Measurements from ENCODE around the gene FN3KRP. TPM values are rescaled to one million over a fixed set of nuclear protein-coding genes. Genes with fewer than 3 reads are reported as not detected.

The FN3KRP gene
- polyA plus RNA-seq, 3 donors, result 16.5 to 24.8 (median 23.2) TPM

GRCh38 chr17:82685291-82685690 is 31.2 kb upstream of the FN3KRP start:
- Histone ChIP-seq H3K27me3 (ENCODE audit: control insufficient read depth in 2 of 2, insufficient read depth in 2 of 2, low read length in 2 of 2) (no peaks in the 10 kb centered on the region), H3K79me2 (ENCODE audit: insufficient read depth, low read length) (no peaks in the 10 kb centered on the region), H3K4me2 (replicated peaks; ENCODE audit: extremely low read depth, low read length, poor library complexity, severe bottlenecking) (no peak overlapping the region), H4K20me1 (ENCODE audit: insufficient read depth, low read length) (no peaks in the 10 kb centered on the region), H3K9me3 (replicated peaks in 1 of 2; ENCODE audit: control insufficient read depth in 1 of 2, insufficient read depth in 1 of 2, low read length in 2 of 2) (peaks cover 4 to 11% of the 10 kb centered on the region in 2 donors), H3K4me1 (ENCODE audit: control insufficient read depth in 1 of 2, insufficient read depth in 2 of 2, low read length in 2 of 2) (peaks cover 0 to 3% of the 10 kb centered on the region in 2 donors), H3K4me3 (replicated peaks in 1 of 3; ENCODE audit: low read depth in 2 of 3, low read length in 3 of 3) (no peak overlapping the region), H3K9ac (ENCODE audit: insufficient read depth, low read length, poor library complexity, severe bottlenecking) (no peak overlapping the region), H3K27ac (ENCODE audit: low read depth in 1 of 2, low read length in 2 of 2) (no peak overlapping the region), H3K36me3 (replicated peaks in 1 of 2; ENCODE audit: control insufficient read depth in 1 of 2, insufficient read depth in 2 of 2, low read length in 2 of 2) (no peaks in the 10 kb centered on the region), H2AFZ (ENCODE audit: insufficient read depth, low read depth, low read length, poor library complexity, severe bottlenecking) (no peak overlapping the region)
- H3K27ac Mint-ChIP-seq, result no peak overlapping the region
- H3K36me3 Mint-ChIP-seq, result no peaks in the 10 kb centered on the region
- no peak for DNase-seq
- H3K27me3 Mint-ChIP-seq (ENCODE audit: low read depth in 3 of 3), result peaks cover 2 to 4% (median 4%) of the 10 kb centered on the region in 3 donors
- 96% methylated on average over 11 of the region's 12 CpGs for WGBS (ENCODE audit: insufficient coverage)
- H3K4me1 Mint-ChIP-seq, result peaks cover 2% of the 10 kb centered on the region
- peaks cover 5 to 21% (median 13%) of the 10 kb centered on the region in 7 donors for H3K9me3 Mint-ChIP-seq
- H3K4me3 Mint-ChIP-seq, result no peak overlapping the region
- intact Hi-C loops (cut with micrococcal nuclease), result no loop called here
- no peak for TF ChIP-seq CTCF (IDR thresholded peaks at IDR 0.05)

- H3K9ac ChIP-seq (ENCODE audit: insufficient read depth, low read length, poor library complexity, severe bottlenecking), result no peak overlapping the region
- H2AFZ ChIP-seq (ENCODE audit: insufficient read depth, low read depth, low read length, poor library complexity, severe bottlenecking), result no peak overlapping the region
Measured at GRCh38 chr17:82686366-82687324, 29.9 kb upstream of the FN3KRP start.

More at GRCh38 chr17:82686366-82687324, 29.9 kb upstream of the FN3KRP start:
- H4K20me1 ChIP-seq (ENCODE audit: insufficient read depth, low read length), result no peaks in the 10 kb centered on the region
- peaks cover 5 to 11% (median 8%) of the 10 kb centered on the region in 7 donors for H3K9me3 Mint-ChIP-seq
- WGBS (ENCODE audit: insufficient coverage), result 100% methylated on average over 9 of the region's 19 CpGs
- no peaks in the 10 kb centered on the region for H3K79me2 ChIP-seq (ENCODE audit: insufficient read depth, low read length)
- no peak overlapping the region for H3K27ac ChIP-seq (ENCODE audit: low read depth in 1 of 2, low read length in 2 of 2)
- H3K27me3 ChIP-seq (ENCODE audit: control insufficient read depth in 2 of 2, insufficient read depth in 2 of 2, low read length in 2 of 2), result no peaks in the 10 kb centered on the region
- no peak for DNase-seq
- H3K4me1 ChIP-seq (ENCODE audit: control insufficient read depth in 1 of 2, insufficient read depth in 2 of 2, low read length in 2 of 2), result peaks cover 0 to 3% of the 10 kb centered on the region in 2 donors
- H3K4me3 ChIP-seq (replicated peaks in 1 of 3; ENCODE audit: low read depth in 2 of 3, low read length in 3 of 3), result no peak overlapping the region
- peaks cover 0 to 5% of the 10 kb centered on the region in 2 donors for H3K9me3 ChIP-seq (replicated peaks in 1 of 2; ENCODE audit: control insufficient read depth in 1 of 2, insufficient read depth in 1 of 2, low read length in 2 of 2)
- H3K27me3 Mint-ChIP-seq (ENCODE audit: low read depth in 3 of 3), result peaks cover 0 to 4% (median 4%) of the 10 kb centered on the region in 3 donors
- no peak for TF ChIP-seq CTCF (IDR thresholded peaks at IDR 0.05)
- no peaks in the 10 kb centered on the region for H3K36me3 Mint-ChIP-seq
- no peaks in the 10 kb centered on the region for H3K36me3 ChIP-seq (replicated peaks in 1 of 2; ENCODE audit: control insufficient read depth in 1 of 2, insufficient read depth in 2 of 2, low read length in 2 of 2)
- peak overlapping the region in 1 of 7 donors; percentile 22 for H3K27ac Mint-ChIP-seq
- H3K4me1 Mint-ChIP-seq, result peaks cover 2% of the 10 kb centered on the region
- H3K4me2 ChIP-seq (replicated peaks; ENCODE audit: extremely low read depth, low read length, poor library complexity, severe bottlenecking), result no peak overlapping the region
- intact Hi-C loops (cut with micrococcal nuclease), result no loop called here
- H3K4me3 Mint-ChIP-seq, result no peak overlapping the region

Measured in CD14-positive monocyte (primary cell).